Gastroesophageal sphincter (tissue), 3 donors: ENCODE data around the gene TEKTIP1.

ENCODE experiments used
- EP300 ChIP-seq: sonication (generic); formaldehyde crosslinking; IDR thresholded peaks from one replicate; pipeline ENCODE4 v1.6.1; 2017; ENCODE audit warnings: antibody characterized with exemption, mild to moderate bottlenecking
- TF ChIP-seq, protein P1 (sequence below), 4 experiments: fragments of 200-600 bp in 2 of 4; fragments of 450-650 bp in 2 of 4; sonication (generic) in 1 of 4; IDR thresholded peaks; one replicate each; pipeline ENCODE4 v1.5.1; 2017 to 2019; ENCODE audit warnings: antibody characterized with exemption in 4 of 4, mild to moderate bottlenecking in 2 of 4, moderate library complexity in 2 of 4

DNA sequence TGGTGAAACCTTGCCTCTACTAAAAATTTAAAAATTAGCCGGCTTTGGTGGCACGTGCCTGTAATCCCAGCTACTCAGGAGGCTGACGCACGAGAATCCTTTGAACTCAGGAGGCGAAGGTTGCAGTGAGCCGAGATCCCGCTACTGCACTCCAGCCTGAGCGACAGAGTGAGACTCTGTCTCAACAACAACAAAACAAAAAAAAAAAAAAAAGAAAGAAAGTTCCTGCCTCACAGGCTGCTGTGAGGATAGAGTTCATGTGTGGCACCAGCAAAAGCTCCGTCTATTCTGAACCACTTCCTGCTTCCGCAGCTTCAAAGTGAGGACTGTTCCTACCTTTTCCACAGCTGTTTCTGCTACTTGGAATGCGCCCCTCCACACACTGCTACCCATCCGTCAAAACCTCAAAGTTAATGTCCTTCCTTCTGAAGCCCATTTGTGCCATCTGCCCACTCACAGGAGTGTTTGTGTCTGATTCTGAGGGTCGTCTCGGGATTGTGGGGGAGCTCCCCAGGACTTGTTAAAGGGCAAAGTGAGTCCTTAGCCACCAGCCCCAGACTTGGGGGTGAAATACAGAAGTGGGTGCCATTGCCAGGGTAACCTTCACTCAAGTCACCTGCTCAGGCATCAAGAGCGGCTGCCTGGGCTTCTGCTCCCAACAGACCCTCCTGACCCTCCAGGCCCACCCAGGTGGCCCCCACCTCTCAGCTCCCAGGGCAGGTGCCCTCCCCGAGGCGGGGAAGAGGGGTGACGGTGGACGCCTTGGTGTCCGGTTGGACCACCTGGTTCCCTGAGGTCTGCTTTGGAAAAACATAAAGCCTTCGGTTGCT is 15.5 kb downstream of the TEKTIP1 start:
- TF ChIP-seq, protein P1, sequence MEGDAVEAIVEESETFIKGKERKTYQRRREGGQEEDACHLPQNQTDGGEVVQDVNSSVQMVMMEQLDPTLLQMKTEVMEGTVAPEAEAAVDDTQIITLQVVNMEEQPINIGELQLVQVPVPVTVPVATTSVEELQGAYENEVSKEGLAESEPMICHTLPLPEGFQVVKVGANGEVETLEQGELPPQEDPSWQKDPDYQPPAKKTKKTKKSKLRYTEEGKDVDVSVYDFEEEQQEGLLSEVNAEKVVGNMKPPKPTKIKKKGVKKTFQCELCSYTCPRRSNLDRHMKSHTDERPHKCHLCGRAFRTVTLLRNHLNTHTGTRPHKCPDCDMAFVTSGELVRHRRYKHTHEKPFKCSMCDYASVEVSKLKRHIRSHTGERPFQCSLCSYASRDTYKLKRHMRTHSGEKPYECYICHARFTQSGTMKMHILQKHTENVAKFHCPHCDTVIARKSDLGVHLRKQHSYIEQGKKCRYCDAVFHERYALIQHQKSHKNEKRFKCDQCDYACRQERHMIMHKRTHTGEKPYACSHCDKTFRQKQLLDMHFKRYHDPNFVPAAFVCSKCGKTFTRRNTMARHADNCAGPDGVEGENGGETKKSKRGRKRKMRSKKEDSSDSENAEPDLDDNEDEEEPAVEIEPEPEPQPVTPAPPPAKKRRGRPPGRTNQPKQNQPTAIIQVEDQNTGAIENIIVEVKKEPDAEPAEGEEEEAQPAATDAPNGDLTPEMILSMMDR (IDR thresholded peaks at IDR 0.05) = no peak
- no peak for TF ChIP-seq EP300
